Muscle of back (tissue), 11 donors: ENCODE results near the gene ZMYND15. TPM values are rescaled to one million over a fixed set of nuclear protein-coding genes. Genes with fewer than 3 reads are reported as not detected.

Experiments
- DNase-seq, 3 donors: peaks; one replicate each; pipeline versions ENCODE4 v3.0.0 to v3.0.0-alpha.2; 2013
- polyA plus RNA-seq, 10 donors: library from polyadenylated mRNA; unstranded; fragments of 120-200 nt; gene quantifications; one replicate each; pipeline ENCODE4 v1.2.1, GENCODE V29; 2013; ENCODE audit not compliant: insufficient read length in 10 of 10

ZMYND15 gene
- polyA plus RNA-seq, 10 donors = 0.19 to 0.52 (median 0.30) TPM

DNA sequence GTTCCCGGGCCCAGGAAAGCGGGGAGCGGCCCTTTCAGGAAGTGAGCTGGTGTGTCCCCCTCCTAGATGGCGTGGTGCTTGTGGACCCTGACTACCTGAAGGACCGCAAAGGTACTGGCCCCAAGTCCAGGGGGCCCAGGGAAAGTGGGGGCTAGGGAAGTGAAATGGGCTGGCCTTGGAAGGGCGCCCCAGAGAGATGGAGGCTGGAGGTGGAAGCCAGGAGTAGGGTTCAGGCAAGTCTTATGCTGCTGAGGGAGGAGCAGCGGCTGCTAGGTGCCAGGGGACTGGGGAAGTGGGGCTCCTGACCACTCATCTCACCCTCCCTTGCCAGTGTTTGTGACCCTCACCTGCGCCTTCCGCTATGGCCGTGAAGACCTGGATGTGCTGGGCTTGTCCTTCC lies 23.6 kb upstream of the ZMYND15 start:
- no peak for DNase-seq

DNA sequence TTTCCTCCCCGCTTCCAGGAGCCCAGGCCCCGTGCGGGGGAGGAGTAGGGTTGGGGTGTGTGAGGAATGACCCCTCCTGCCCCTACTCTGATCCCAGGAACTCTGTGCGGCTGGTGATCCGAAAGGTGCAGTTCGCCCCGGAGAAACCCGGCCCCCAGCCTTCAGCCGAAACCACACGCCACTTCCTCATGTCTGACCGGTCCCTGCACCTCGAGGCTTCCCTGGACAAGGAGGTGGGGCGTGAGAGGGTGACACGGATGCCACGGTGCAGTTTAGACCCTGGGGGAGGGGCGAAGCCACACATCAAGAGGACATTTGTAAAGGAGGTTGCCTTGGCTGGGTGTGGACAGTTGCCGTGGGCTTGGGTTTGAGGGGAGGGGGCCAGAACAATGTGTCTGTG lies 21.8 kb upstream of the ZMYND15 start:
- no peak for DNase-seq

DNA sequence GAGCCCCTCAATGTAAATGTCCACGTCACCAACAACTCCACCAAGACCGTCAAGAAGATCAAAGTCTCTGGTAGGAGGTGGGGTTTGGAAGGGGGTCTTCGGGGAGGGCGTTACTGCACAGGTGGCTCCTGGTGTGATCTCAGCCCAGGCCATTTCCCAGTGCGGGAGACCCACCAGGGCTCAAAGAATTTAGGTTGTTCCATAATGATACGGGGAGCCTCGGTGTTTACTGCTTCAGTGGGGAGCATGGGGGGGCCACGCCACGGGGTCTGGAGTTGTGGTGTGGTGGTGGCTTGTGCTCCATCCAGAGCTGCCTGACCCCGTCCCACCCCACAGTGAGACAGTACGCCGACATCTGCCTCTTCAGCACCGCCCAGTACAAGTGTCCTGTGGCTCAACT lies 21.4 kb upstream of the ZMYND15 start:
- no peak for DNase-seq

DNA sequence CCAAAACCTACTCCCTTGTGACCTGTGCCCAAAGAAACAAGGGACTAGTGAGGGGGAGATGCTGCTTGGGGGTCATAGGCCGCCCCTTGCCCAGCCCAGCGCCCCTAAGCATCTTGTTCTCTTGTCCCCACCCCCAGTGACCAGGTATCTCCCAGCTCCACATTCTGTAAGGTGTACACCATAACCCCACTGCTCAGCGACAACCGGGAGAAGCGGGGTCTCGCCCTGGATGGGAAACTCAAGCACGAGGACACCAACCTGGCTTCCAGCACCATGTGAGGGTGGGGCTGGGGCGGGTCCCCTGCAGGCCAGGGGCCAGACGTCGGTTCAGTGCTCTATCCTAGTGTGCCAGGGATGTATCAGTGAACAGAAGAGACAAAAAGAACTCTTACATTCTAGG lies 20.5 kb upstream of the ZMYND15 start:
- DNase-seq = no peak

DNA sequence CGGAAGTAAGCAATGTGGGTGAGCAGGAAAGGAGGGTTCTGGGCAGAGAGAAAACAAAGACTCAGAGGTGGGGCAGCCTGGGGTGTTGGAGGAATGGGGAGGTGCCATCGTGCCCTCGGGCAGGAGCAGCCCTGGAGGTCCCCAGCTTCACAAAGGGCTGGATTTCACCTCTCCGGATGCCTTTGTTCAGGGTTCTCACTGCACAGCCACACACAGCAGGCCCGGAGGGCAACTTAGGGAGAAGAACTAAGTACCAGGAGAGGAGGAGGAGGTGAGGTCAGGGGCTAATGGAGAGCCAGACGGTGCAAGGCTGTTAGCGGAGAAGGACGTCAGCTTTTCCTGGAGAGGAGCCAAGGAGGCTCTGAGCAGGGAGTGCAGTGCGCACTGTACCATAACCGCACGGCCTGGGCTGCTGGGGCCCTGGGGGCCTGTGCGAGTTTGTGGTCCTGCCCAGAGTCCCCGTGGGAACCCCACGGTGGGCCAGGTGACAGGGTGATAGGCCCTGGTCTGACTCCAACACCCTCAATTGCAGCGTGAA lies 19.9 kb upstream of the ZMYND15 start:
- no peak for DNase-seq

DNA sequence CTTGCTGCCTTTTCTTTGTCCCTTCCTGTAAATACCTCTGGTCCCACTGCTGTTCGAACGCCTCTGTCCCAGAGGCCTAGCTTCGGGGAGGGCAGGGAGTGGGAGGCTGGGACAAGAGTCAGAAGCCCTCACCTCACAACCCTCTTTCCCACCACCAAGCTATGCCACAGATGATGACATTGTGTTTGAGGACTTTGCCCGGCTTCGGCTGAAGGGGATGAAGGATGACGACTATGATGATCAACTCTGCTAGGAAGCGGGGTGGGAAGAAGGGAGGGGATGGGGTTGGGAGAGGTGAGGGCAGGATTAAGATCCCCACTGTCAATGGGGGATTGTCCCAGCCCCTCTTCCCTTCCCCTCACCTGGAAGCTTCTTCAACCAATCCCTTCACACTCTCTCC lies 18.8 kb upstream of the ZMYND15 start:
- no peak for DNase-seq

DNA sequence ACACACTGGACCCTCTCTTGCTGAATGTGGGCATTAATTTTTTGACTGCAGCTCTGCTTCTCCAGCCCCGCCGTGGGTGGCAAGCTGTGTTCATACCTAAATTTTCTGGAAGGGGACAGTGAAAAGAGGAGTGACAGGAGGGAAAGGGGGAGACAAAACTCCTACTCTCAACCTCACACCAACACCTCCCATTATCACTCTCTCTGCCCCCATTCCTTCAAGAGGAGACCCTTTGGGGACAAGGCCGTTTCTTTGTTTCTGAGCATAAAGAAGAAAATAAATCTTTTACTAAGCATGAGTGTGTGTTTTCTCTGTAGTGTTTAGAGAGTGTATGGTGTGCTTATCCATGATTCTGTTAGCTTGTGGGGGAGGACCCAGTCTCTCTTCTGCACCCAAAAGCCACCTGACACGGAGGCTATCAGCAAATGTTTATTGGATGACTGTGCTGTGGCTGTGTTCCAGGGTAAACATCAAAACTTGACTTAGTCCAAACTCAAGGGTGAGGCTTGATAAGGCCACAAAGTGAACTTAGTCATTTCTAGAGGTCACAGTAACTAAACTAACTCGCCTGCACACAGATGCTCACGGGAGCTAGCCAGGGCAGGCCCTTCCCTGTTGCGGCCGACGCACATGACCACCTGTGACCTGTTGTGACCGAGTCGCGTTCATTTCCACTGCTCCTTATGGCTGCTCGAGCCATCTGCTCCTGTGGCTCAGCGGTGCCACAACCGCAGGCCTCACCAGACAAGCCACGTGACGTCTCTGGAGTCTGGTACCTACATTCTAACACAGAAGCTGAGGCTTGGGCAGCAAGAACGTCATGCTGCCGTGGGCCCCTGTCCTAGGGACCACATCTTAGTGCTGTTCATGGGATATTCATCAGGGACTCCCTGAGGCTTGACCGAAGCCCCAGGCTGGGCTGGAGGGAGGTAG lies 18.2 kb upstream of the ZMYND15 start:
- DNase-seq = no peak

DNA sequence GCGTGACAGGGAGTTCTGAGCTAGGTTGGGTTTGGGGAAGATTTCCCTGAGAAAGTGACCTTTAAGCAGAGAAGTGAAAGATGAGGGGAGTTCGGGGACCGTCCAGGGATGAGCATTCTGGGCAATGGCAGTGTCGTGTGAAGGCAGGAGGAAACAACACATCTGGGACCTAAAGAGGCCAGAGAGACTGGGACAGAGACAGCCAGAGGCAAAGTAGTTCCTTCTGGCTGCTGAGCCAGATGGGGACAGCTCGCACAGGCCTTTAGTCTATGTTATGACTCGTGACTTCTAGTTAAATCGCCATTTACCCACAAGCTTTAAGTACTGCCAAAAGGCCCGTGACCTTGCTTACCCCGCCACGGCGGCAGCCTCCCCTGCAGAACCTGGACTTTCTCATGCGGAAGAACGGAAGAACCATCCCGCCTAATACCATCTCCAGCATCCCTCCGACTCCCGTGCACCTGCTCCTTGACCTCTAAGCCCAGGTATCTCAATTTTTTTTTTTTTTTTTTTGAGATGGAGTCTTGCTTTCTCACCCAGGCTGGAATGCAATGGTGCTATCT lies 16.9 kb upstream of the ZMYND15 start:
- DNase-seq = no peak

DNA sequence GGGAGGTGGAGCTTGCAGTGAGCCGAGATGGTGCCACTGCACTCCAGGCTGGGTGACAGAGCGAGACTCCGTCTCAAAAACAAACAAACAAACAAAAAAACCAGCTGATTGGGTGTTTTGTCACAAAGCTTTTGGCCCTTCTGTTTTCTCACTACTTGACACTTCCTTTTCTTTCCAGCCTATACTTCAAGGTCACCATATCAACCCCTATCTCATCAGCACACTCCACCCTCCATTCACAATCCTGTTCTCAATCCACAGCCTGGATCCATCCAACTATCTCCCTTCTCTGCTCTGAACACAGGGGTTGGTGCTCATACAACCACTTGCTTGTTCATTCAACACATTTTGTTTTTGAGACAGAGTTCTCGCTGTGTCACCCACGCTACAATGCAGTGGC lies 15.0 kb upstream of the ZMYND15 start:
- DNase-seq = no peak

DNA sequence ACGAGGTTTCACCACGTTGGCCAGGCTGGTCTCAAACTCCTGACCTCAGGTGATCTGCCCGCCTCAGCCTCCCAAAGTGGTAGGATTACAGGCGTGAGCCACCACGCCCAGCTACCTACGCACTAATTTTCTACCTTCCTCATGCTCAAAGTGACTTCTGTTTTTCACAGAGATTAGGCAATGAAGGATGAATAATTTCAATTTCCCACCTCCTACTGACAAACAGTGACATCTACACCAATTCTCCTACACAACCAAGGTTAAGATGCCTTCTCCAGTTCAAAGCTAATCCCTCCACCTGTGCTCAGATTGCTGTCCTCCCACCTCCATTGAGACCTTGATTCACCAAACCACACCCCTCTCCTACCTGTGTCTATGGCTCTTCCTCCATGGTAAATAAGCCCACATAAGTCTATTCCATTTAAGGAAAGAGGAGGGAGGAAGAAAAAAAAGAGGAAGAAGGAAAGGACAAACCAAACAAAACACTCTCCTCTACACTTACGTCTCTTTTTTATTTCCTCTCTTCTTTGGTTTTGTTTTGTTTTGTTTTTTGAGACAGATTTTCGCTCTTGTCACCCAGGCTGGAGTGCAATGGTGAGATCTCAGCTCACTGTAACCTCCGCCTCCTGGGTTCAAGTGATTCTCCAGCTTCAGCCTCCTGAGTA lies 13.9 kb upstream of the ZMYND15 start:
- DNase-seq = no peak

DNA sequence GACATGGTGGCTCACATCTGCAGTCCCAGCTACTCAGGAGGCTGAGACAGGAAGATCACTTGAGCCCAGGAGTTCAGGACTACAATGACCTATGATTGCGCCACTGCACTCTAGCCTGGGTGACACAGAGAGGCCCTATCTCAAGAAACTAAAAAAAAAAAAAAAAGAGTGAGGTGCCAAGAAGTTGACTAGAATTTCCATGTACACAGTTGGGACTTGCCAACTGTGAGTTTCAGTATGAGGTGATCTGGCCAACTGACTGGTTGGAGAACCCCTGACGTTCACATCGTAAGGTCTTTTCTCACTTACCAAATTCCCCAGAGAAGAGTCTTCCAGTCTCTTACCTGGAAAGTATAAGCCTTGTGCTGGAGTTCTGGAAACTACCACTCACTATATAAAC lies 11.5 kb upstream of the ZMYND15 start:
- no peak for DNase-seq

DNA sequence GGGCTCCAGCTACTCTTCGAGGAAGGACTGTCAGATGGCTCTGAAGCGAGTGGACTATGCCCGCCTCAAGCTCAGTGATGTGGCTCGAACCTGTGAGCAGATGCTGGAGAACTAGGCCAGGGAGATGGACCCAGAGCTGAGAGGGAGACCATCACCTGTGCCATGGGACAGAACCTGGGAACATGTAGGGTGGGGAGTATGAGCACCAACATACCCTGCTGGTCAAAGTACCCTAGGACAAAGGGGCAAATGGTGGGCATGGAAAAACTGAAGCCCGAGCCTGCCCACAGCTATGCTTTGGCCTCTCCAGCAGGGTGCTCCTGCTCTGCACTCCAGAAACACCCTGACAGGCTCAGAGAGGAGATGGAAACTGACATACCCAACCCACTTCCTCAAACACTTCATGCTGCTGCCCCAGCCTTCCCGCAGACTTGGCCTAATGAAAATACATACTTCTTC lies 6.5 kb upstream of the ZMYND15 start:
- no peak for DNase-seq

DNA sequence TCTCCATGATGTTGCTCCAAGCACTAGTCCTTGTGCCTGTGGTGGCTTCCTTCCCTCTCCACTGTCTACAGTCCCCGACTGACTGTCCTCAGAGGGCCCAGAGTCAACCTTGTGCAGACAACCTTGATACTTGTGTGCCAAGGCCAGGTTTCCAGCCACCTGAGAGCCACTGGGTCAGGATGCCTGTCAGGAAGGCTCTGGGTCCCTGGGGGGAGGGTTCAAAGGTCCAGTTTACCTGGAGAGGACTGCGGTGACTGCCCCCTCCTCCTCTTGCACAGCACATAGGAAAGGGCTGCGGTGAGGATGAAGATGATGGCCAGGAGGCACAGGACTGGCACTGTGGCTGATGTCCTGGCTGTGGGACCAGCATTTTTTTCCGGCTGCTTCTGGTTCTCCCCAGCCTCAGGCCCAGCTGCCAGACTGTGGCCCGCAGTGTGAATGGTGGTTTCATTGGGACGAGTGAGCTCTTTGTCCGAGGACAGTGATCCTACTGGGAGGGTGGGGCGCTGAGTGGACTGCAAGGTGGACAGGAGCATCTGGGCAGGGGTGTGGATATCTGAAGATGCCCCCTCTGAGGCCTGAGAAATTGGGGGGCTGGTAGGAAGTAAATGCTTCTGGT lies 4.7 kb upstream of the ZMYND15 start:
- no peak for DNase-seq

DNA sequence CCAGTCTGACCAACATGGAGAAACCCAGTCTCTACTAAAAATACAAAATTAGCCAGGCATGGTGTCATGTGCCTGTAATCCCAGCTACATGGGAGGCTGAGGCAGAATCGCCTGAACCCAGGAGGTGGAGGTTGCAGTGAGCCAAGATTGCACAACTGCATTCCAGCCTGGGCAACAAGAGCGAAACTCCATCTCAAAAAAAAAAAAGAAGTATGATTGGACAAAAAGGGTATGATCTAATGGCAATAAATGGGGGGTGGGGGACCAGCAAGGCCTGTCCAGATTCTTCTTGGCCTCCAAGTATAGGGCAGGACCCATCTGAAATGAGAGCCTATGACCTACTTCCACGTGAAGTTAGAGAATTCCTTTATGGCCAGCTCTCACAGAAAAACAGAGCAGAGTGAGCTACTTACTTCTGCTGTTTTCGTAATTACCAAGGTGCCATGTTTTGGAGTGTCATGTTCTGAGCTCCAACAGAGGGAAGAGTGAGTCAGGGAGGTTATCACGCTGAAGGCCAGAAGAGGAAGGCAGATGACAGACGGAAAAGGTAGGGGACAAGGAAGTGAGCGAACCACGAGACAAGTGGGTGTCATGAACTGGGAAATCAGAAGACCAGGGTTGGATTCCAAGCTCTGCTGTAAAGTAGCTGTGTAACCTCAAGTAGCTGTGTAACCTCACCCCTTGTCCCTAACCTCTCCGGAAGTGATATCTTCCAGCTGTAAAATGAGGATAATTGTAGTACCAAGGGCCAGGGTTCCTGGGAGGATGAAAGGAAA lies 3.6 kb upstream of the ZMYND15 start:
- no peak for DNase-seq

DNA sequence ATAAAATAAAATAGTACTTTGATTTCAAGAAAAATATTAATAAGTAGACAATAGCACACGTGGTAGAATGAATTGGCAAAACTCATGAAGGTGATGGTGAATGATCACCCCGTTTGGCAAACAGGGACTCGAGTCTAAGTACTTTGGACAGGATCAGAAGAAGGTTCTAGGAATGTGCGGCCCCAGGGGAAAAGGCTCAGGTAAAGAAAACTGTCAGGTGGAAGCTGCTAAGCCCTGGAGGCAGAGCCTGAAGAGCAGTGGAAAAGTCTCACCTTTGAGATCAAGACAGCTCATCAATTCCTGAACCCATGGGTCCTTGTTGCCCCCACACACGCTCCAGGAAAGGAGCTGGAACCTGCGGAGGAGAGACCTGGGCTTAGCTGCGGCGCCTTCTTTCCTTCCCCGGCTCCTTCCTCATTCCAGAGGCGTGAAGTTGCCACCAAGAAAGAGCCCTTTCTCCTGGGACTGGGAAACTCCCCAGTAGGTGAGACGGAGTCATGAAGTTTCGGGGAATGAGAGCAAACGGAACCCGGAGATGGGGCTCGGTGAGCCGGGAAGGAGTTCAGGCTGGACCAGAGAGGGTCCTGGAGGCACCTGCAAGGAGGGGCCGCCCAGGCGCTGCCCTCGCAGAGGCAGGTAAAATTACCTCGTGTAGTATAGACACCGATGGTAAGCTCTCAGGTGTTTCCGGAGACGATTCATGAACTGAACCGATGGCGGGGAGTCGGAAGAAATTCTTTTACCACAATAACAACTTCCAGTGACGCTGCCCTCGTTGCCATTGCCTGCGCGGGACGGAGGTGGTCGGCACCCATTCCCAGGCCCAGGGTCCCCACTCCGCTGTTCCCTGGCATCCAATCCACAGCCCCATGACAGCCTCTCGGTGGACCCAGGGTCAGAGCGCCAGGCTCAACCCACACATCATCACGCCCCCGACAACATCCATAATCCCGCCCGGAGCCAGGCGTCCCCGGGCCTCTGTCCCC lies 1.2 kb upstream of the ZMYND15 start:
- no peak for DNase-seq

DNA sequence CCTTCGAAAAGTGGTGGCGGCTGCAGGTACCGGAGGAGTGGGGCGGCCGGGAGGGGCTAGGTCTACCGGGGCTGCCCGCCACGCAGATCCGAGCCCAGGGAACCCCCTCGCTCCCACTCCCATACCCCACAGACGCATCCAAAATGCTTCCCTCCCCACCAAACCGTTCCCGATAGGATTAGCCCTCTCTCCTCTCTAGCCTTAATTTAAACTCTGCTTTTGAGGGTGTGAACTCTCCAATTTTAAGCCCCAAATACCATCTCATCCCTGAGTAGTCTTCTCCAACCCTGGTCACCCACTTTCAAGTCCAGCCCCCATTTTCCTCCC lies 355 bp downstream of the ZMYND15 start:
- no peak for DNase-seq

DNA sequence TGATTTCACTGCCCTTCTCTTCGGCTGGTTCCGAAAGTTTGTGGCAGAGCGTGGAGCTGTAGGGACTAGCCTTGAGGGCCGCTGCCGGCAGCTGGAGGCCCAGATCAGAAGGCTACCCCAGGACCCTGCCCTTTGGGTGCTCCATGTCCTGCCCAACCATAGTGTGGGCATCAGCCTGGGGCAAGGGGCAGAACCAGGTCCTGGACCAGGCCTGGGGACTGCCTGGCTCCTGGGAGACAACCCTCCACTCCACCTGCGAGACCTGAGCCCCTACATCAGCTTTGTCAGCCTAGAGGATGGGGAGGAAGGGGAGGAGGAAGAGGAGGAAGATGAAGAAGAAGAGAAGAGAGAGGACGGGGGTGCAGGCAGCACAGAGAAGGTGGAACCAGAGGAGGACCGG lies 951 bp downstream of the ZMYND15 start:
- no peak for DNase-seq

DNA sequence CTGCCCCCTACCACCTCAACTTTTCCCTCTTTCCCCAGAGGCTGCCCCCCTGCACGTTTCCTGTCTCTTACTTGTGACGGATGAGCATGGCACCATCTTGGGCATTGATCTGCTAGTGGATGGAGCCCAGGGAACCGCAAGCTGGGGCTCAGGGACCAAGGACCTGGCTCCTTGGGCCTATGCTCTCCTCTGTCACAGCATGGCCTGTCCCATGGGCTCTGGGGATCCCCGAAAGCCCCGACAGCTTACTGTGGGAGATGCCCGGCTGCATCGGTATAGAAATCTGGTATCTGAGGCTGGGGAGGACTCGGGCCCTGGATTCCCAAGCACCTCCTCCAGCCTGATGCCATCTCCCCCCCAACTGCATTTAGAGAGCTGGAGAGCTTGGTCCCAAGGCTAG lies 1.9 kb downstream of the ZMYND15 start:
- no peak for DNase-seq

DNA sequence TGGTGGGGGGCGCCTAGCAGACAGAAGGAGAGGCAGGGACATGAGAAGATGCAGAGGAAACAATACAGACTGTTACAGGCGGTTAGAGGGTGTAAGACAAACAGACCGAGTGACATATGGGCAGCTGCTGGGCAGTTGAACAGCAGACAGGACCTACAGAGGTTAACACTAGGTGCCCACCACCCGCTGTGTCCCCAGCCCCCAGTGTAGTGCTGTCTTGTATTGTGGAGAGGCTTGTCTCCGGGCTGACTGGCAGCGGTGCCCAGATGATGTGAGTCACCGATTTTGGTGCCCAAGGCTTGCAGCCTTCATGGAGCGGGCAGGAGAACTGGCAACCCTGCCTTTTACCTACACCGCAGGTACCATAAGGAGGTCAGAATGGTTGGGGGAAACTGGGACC lies 2.5 kb downstream of the ZMYND15 start:
- no peak for DNase-seq

DNA sequence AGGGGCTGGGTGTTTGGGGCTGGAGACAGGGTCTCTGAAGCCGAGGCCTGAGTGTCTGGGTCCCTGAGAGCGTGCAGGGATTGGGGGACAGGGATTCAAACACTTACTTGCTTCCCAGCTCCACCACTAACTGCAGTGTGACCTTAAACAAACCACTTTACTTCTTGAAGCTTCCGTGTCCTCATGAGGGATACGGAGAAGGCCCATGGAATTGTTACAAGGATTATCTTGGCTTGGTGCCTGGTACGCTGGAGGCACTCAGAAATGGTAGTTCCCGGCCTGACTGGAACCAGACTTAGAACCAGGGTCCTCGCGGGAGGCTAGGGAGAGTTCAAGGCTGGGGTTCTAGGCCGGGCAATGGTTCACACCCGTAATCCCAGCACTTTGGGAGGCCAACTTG lies 3.0 kb downstream of the ZMYND15 start:
- DNase-seq = no peak
